Measurements from ENCODE around the gene TAF11L8. TPM values are rescaled to one million over a fixed set of nuclear protein-coding genes. Genes with fewer than 3 reads are reported as not detected.

The TAF11L8 gene
- total and polyA plus RNA-seq, 4 donors, result not detected

DNA sequence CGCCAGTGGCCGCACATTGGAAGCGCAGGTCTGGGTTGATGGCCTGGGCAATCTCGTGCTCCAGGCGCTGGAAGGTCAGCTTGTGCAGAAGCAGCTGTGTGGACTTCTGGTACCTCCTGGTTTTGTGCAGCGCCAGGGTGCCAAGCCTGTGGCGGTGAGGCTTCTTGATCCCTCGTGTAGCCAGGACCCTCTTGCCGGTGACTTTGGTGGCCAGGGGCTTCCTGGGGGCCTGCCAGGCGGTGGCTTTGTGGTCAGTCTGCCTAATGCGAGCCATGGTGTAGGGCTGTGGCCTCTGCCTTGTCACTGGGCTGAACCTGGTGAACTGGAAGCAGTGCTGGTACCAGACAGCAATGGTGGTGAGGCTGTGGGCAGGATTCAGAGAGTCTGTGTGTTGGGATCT lies 34.9 kb upstream of the TAF11L8 start:
- Histone ChIP-seq H3K36me3 (ENCODE audit: control insufficient read depth in 4 of 4, insufficient read depth in 3 of 4, low read depth in 1 of 4, low read length in 3 of 4) (no peaks in the 10 kb centered on the region), H3K9me3 (ENCODE audit: control insufficient read depth in 4 of 4, low read length in 3 of 4) (no peaks in the 10 kb centered on the region), H3K27me3 (ENCODE audit: control insufficient read depth in 4 of 4, insufficient read depth in 4 of 4, low read length in 3 of 4) (no peaks in the 10 kb centered on the region), H3K4me3 (ENCODE audit: low read depth in 1 of 3, low read length in 3 of 3) (no peak overlapping the region), H3K9ac (ENCODE audit: low read depth in 1 of 2, low read length in 2 of 2) (no peak overlapping the region), H3K4me1 (ENCODE audit: control insufficient read depth in 4 of 4, insufficient read depth in 4 of 4, low read length in 3 of 4) (no peaks in the 10 kb centered on the region), H3K27ac (ENCODE audit: low read depth in 1 of 2, low read length in 2 of 2) (no peak overlapping the region)
- no peak for DNase-seq (ENCODE audit: low spot score)
- 91% methylated on average over 11 of the region's 11 CpGs for WGBS
- TF ChIP-seq, protein P1, sequence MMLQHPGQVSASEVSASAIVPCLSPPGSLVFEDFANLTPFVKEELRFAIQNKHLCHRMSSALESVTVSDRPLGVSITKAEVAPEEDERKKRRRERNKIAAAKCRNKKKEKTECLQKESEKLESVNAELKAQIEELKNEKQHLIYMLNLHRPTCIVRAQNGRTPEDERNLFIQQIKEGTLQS (IDR thresholded peaks at IDR 0.05), result no peak
- TF ChIP-seq YY1 (IDR thresholded peaks at IDR 0.05), result no peak
- no peak for TF ChIP-seq HNF4G (IDR thresholded peaks at IDR 0.05)
- no peak for TF ChIP-seq NR2F2 (IDR thresholded peaks at IDR 0.05)
- TF ChIP-seq EGR1 (IDR thresholded peaks at IDR 0.05; ENCODE audit: low read depth in 2 of 2), result no peak
- no peak for TF ChIP-seq CTCF (IDR thresholded peaks at IDR 0.05; ENCODE audit: low read depth, low read length, missing input control)
- TF ChIP-seq HNF4A (conservative IDR thresholded peaks at IDR 0.05), result no peak
- TF ChIP-seq FOXA2 (IDR thresholded peaks at IDR 0.05), result no peak
- no peak for TF ChIP-seq REST (IDR thresholded peaks at IDR 0.05)
- no peak for TF ChIP-seq FOXA1 (IDR thresholded peaks at IDR 0.05)
- TF ChIP-seq TAF1 (conservative IDR thresholded peaks at IDR 0.05), result no peak
- no peak for TF ChIP-seq RAD21 (IDR thresholded peaks at IDR 0.05)

- H3K4me1 ChIP-seq (ENCODE audit: control insufficient read depth in 4 of 4, insufficient read depth in 4 of 4, low read length in 3 of 4), result no peaks in the 10 kb centered on the region
- TF ChIP-seq EGR1 (IDR thresholded peaks at IDR 0.05; ENCODE audit: low read depth in 2 of 2) (no peak), GABPA (IDR thresholded peaks at IDR 0.05 in 1 of 2, conservative IDR thresholded peaks at IDR 0.05 in 1 of 2) (no peak), NR2F2 (IDR thresholded peaks at IDR 0.05) (no peak), HNF4G (IDR thresholded peaks at IDR 0.05) (no peak), REST (IDR thresholded peaks at IDR 0.05) (no peak), RAD21 (IDR thresholded peaks at IDR 0.05) (no peak), FOXA1 (IDR thresholded peaks at IDR 0.05) (no peak), HNF4A (conservative IDR thresholded peaks at IDR 0.05) (no peak), CTCF (IDR thresholded peaks at IDR 0.05; ENCODE audit: low read depth, low read length, missing input control) (no peak), YY1 (IDR thresholded peaks at IDR 0.05) (no peak)
- TF ChIP-seq, protein P1 (IDR thresholded peaks at IDR 0.05), result no peak
- TF ChIP-seq, protein P2, sequence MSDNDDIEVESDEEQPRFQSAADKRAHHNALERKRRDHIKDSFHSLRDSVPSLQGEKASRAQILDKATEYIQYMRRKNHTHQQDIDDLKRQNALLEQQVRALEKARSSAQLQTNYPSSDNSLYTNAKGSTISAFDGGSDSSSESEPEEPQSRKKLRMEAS (IDR thresholded peaks at IDR 0.05), result no peak
- DNase-seq (ENCODE audit: low spot score), result no peak
- H3K36me3 ChIP-seq (ENCODE audit: control insufficient read depth in 4 of 4, insufficient read depth in 3 of 4, low read depth in 1 of 4, low read length in 3 of 4), result no peaks in the 10 kb centered on the region
- WGBS, result 81% methylated on average over 17 of the region's 17 CpGs
- no peaks in the 10 kb centered on the region for H3K9me3 ChIP-seq (ENCODE audit: control insufficient read depth in 4 of 4, low read length in 3 of 4)
- H3K9ac ChIP-seq (ENCODE audit: low read depth in 1 of 2, low read length in 2 of 2), result no peak overlapping the region
- no peaks in the 10 kb centered on the region for H3K27me3 ChIP-seq (ENCODE audit: control insufficient read depth in 4 of 4, insufficient read depth in 4 of 4, low read length in 3 of 4)
- H3K4me3 ChIP-seq (ENCODE audit: low read depth in 1 of 3, low read length in 3 of 3), result no peak overlapping the region
- H3K27ac ChIP-seq (ENCODE audit: low read depth in 1 of 2, low read length in 2 of 2), result no peak overlapping the region
These were observed 29.9 kb upstream of the TAF11L8 start for GRCh38 chr5:17620627-17621026.
